Neural cell (in vitro differentiated cells): ENCODE results near the gene DGKB.

Experiments used
- EP300 ChIP-seq: fragments of 450-650 bp; conservative IDR thresholded peaks from 2 replicates; pipeline ENCODE4 v1.6.1; 2014; ENCODE audit warnings: antibody characterized with exemption, mild to moderate bottlenecking, moderate library complexity; ENCODE audit not compliant: poor library complexity, severe bottlenecking
- EZH2 ChIP-seq: fragments of 200-600, 300-800 bp; shearing (Covaris generic), sonication (generic); IDR thresholded peaks from 2 replicates; pipeline ENCODE4 v1.6.1; 2014; ENCODE audit warnings: antibody characterized with exemption, low read length, borderline replicate concordance, mild to moderate bottlenecking; ENCODE audit not compliant: insufficient read depth, poor library complexity, severe bottlenecking
- POLR2AphosphoS5 ChIP-seq: IDR thresholded peaks from 2 replicates; pipeline ENCODE4 v1.6.1; 2012
- RAD21 ChIP-seq: fragments of 450-650 bp; conservative IDR thresholded peaks from 2 replicates; pipeline ENCODE4 v1.6.1; 2014; ENCODE audit warnings: antibody characterized with exemption, mild to moderate bottlenecking, moderate library complexity
- TAF1 ChIP-seq: IDR thresholded peaks from 2 replicates; pipeline ENCODE4 v1.6.1; 2012; ENCODE audit warnings: low read depth
- TF ChIP-seq, protein P1 (sequence below): fragments of 450-650 bp; IDR thresholded peaks from 2 replicates; pipeline ENCODE4 v1.5.1; 2014; ENCODE audit warnings: antibody characterized with exemption, mild to moderate bottlenecking, moderate library complexity; ENCODE audit not compliant: poor library complexity, severe bottlenecking

DNA sequence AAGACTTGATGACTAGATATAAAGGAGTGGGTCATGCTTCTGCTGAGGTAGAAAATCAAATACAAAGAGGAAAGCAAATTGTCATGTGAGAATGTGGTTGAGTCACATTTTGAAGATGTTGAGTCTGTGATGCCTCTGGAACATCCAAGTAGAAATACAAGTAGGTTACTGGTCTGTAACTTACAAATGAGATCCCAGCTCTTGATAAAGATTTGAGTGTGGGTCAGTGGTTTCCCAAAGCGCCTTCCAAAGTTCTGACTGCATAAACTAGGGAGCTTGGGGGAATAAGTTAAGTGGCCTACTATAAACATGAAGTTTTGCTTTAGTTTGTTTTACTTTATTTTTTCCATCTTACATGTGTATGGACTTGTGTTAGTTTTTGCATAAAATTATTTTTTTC lies 768.8 kb downstream of the DGKB start:
- TF ChIP-seq EZH2: no peak
- TF ChIP-seq, protein P1, sequence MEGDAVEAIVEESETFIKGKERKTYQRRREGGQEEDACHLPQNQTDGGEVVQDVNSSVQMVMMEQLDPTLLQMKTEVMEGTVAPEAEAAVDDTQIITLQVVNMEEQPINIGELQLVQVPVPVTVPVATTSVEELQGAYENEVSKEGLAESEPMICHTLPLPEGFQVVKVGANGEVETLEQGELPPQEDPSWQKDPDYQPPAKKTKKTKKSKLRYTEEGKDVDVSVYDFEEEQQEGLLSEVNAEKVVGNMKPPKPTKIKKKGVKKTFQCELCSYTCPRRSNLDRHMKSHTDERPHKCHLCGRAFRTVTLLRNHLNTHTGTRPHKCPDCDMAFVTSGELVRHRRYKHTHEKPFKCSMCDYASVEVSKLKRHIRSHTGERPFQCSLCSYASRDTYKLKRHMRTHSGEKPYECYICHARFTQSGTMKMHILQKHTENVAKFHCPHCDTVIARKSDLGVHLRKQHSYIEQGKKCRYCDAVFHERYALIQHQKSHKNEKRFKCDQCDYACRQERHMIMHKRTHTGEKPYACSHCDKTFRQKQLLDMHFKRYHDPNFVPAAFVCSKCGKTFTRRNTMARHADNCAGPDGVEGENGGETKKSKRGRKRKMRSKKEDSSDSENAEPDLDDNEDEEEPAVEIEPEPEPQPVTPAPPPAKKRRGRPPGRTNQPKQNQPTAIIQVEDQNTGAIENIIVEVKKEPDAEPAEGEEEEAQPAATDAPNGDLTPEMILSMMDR: no peak
- no peak for TF ChIP-seq POLR2AphosphoS5
- TF ChIP-seq TAF1: no peak
- no peak for TF ChIP-seq EP300
- TF ChIP-seq RAD21: no peak
